GM18520 (cell line): ENCODE results near the gene EXT2.

Experiments
- ATAC-seq: cut with Tn5 transposase; IDR thresholded peaks from one replicate; pipeline ENCODE4 v1.9.1; 2021; ENCODE audit not compliant: unreplicated experiment

EXT2 gene

DNA sequence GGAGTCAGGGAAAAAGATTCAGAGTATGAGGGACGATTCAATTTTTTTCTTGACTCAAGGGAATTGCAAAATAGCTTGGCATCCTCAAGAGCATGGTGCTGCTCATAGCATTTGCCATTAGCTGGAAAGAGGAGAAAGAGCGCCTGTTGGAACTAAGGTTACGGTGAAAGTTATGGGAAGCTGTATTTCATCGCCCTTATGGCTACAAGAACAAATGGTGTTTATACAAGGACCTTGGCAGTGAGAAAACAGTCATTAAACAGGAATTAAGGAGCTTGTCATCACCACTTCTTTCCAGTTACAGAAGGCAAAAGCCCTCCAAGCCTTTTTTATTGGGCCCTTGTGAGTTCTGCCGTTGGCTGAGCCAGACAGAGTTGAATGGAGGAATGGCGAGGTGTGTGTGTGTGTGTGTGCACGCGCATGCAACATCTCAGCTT is 140.3 kb downstream of the EXT2 start:
- ATAC-seq: no peak

GRCh38 chr11:44236296-44236695 is 140.8 kb downstream of the EXT2 start:
- no peak for ATAC-seq

GRCh38 chr11:44237156-44237555 is 141.7 kb downstream of the EXT2 start:
- no peak for ATAC-seq

GRCh38 chr11:44241851-44242250 is 146.4 kb downstream of the EXT2 start:
- no peak for ATAC-seq

GRCh38 chr11:44243086-44243485 is 147.6 kb downstream of the EXT2 start:
- ATAC-seq: no peak

GRCh38 chr11:44243595-44244343 is 148.3 kb downstream of the EXT2 start:
- no peak for ATAC-seq

- no peak for ATAC-seq
Observed at GRCh38 chr11:44244639-44245310, 149.3 kb downstream of the EXT2 start.

DNA sequence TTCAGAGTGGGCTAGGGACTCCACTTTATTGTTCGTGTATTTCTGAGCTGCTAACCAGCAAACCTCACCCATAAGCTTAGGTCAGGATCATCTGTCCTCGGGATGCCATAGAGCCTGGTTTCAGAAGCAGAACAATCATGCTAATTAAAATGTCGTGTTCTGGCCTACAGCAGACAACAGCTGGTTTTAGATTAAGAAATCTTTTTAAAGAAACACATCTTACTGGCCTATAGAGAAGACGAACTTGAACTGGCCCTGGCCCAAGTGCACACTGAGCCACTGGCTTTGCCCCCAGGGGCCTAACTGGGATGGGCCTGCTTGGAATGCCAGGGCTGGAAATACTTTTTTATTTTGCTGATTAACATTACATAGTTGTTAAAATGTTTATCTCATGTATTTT is 151.2 kb downstream of the EXT2 start:
- ATAC-seq: no peak

- no peak for ATAC-seq
Observed at GRCh38 chr11:44247508-44247907, 152.0 kb downstream of the EXT2 start.

DNA sequence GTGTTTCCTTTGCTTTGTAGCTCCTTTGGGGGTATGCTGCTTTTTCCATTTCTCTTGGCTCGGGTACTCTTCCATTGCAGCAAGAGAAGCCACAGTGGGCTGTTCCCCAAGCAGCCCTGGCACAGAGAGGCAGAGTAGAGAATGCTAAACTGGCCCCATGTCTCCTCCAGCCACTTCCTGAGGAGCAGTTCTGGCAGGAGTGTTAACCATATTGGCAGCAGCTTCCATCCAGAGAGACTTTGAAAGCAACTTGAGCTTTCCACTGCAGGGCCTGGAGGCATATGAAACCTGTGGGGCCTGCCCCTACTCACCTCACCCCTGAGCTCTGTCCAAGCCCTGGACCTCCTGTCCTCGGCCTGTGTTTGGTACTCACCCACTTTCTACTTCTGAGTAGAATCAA is 152.6 kb downstream of the EXT2 start:
- ATAC-seq: no peak

DNA sequence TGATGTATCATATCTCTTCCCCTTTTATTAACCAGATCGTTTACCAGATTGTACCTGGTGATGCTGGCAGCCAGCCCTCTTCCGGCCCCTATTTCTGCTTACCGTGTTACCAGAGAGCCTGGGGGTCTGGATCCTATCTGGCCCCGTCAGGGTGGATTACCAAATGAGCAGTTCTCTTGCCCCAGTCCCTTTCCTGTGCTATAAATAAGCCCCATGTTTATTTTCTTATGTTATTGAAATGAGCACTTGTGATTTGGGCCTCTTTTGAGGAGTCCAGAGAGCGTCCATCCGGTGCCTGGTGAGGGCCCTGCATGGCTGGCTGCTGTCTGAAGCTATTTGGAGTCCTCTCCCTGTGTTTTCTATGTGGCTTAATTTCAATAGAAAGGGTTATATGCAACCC is 154.9 kb downstream of the EXT2 start:
- ATAC-seq: no peak

DNA sequence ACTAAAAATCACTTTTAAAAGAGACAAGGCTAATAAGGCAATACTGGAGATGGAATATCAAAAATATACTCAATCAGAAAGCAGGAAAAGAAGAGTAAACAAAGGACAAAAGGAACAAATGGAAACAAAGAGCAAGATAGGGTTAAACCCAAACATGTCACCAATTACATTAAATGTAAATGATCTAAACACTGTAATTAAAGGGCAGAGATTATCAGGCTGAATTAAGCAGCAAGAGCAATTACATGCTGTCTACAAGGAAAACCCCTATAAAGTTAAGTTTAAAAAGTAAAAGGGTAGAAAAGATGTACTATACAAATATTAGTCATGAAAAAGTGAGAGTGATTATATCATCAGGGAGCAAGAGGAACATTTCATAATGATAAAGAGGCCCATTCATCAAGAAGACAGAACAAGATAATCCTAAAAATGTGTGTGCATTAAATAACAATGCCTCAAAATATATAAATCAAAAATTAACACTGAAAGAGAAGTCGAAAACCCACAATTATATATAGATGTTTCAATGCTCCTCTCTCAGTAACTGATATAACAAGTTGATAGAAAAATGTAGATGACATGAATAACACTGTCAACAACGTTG is 157.6 kb downstream of the EXT2 start:
- no peak for ATAC-seq

- ATAC-seq: no peak
Observed at GRCh38 chr11:44255406-44256071, 160.1 kb downstream of the EXT2 start.

DNA sequence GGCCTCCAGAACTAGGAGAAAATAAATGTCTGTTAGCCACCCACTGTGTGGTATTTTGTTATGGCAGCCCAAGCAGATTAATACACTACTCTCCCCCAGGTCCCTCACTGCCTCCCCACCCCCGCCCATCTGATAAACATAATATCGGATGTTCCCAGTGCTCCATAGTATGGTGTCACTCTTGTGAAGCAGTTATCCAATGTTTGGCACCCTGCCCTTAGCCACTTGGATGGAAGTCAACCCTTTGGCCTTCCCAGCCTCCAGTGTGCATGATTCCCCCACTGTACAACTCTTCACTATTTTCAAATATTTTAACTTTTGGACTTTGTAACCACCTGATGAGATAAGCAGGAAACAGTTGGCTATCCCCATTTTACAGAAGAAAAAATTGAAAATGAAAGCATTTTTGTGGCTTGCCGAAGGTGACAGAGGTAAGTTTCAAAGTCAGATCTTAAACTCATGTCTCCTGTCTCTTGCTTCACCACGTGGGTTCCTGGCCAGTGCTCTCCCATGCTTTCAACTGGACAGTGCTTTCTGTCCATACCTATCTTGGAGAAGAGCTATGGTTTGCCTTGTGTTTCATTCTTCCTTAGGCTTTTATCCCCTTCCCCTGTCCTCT is 161.3 kb downstream of the EXT2 start:
- ATAC-seq: no peak

DNA sequence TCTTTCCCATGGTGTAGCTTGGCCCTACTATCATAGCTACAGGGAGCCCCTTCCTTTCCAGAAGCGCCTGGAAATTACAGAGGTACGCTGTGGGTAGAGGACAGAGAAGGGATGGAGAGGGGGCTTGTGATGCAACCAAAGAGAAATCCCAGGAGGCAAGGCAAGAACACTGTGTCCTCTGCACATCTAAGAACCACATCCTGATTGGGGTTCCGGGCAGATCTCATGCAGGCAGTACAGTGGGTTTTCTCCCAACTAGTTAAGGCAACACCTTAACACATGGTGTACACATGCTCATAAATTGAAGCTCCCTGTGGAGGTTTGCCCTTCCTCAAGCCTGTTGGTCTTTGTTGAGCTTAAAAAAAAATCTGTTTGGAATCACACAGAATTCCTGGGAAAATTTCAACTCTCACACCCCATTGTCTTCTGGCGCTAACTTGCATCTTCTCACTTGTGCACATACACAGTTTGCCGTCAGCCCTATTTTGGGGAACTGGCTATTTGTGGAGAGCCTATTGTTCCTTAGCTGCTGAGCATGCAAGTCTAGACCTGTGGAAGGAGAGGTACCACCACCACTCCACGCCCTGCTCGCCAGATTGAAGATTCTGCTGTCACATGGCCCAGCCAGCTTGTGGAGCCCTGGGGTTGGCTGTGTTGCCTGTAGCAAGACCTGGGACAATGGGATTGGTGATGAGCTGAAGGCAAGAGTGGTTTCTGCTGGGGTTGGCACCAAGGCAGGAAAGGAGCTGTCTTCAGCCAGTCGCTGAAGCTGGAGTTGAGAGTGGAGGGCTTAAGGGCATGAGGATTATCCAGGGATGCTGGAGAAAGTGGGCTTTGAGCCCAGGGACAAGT is 162.1 kb downstream of the EXT2 start:
- no peak for ATAC-seq

DNA sequence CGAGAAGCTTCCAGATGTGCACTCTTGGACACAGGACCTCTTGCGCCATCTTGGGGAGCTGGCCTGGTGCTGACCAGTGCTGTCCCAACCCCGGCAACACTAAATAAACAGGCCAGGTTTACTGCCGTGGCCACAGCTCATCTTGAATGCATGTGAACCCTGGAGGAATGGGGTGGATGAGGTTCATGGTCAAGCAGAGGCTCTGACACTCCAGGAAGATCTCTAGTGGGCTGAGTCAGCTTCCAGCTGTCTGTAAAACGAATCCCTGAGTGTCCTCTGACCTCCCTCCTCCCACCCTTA is 162.7 kb downstream of the EXT2 start:
- ATAC-seq: no peak

DNA sequence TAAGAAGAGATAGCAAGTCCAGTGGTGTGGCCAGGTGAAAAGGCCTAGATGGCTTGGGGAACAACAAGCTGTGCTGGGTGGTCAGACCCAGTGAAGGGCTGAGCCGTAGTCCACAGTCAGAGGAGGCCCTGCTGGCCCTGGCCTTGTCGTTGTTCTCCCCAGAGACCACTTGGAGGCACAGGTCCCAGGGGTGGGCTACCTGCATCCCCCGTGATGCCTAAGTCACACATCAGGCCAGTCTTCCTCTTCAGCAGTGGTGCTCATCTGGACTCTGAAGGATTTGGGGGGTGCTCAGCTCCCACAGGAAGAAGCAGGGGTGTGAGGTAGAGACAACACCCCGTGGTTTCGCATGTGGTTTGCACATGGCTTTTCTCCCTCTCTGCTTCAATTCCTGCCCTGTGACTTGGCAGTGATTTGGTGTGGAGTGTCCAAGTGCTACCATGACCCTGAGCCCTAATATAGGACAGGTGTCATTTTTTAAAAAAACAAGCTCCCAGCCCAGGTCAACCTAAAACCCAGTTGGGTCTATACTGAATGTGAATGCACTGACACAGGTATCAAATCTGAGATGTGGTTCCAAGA is 163.5 kb downstream of the EXT2 start:
- ATAC-seq: no peak

GRCh38 chr11:44260081-44260480 is 164.6 kb downstream of the EXT2 start:
- ATAC-seq: no peak

DNA sequence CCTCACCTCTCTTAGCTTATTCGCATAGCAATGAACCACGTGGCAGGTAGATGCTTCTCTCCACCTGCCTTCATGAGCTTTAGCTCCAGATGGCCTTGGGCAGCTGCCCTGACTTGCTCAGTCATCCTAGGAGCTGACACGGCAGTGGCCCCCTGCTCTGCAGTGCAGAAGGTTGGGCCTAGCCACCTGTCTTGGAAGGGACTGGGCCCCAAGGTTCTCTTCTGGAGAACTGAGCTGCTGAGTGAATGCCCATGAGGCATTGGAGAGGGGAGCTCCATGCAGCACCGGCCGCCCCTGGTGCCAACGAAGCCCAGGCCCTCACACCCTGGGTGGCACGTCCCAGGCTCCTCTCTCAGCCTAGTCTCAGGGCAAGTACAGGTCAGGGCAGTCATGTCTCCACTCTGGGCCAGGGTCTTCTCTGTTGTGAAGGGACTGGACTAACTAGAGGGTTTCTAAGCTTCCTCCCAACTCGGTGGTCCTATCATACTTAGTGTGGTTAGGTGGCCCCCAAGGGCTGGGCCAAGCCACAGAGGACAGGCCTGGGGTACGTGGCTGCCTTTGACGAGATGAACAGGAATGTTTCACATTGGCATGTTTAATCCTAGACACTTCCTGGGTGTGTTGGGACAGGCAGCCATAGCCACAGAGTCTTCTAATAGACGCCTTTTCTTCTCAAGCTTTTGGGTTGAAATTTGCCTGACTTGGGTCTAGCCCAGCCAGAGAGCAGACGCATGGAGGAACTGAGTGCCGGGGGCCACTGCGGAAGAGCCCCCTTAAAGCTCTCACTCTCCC is 166.5 kb downstream of the EXT2 start:
- ATAC-seq: no peak
